ENCODE results near the gene DPH6.
"Not testable (repeated sequence)": the region's sequence is repeated elsewhere in the genome, so short reads cannot be mapped to it uniquely, and the experiment has no call there.

DPH6 gene

GRCh38 chr15:35427496-35427895, 118.5 kb downstream of the DPH6 start:
- no peaks in the 10 kb centered on the region for H3K36me3 ChIP-seq (ENCODE audit: control insufficient read depth, insufficient read depth, low read length)
- H3K4me3 ChIP-seq (ENCODE audit: insufficient read depth, low read depth, low read length) = no peak overlapping the region
- no peak overlapping the region for H3K27ac ChIP-seq (ENCODE audit: insufficient read depth, low read depth, low read length, poor library complexity, severe bottlenecking)
- no peaks in the 10 kb centered on the region for H3K4me1 ChIP-seq (ENCODE audit: control insufficient read depth, insufficient read depth, low read length)
- H3K27me3 ChIP-seq (ENCODE audit: control insufficient read depth, insufficient read depth, low read length, poor library complexity, severe bottlenecking) = no peaks in the 10 kb centered on the region
- no peaks in the 10 kb centered on the region for H3K9me3 ChIP-seq (ENCODE audit: control insufficient read depth, low read length)

- Histone ChIP-seq H3K4me1 (ENCODE audit: control insufficient read depth, insufficient read depth, low read length) (no peaks in the 10 kb centered on the region), H3K9me3 (ENCODE audit: control insufficient read depth, low read length) (no peaks in the 10 kb centered on the region), H3K27ac (ENCODE audit: insufficient read depth, low read depth, low read length, poor library complexity, severe bottlenecking) (no peak overlapping the region), H3K4me3 (ENCODE audit: insufficient read depth, low read depth, low read length) (no peak overlapping the region), H3K27me3 (ENCODE audit: control insufficient read depth, insufficient read depth, low read length, poor library complexity, severe bottlenecking) (no peaks in the 10 kb centered on the region), H3K36me3 (ENCODE audit: control insufficient read depth, insufficient read depth, low read length) (no peaks in the 10 kb centered on the region)
- 90 to 92% methylated on average over 3 of the region's 3 CpGs for WGBS, 2 experiments
Observed at GRCh38 chr15:35427091-35427490, 118.9 kb downstream of the DPH6 start.

- Histone ChIP-seq H3K27me3 (ENCODE audit: control insufficient read depth, insufficient read depth, low read length, poor library complexity, severe bottlenecking) (no peaks in the 10 kb centered on the region), H3K4me1 (ENCODE audit: control insufficient read depth, insufficient read depth, low read length) (no peaks in the 10 kb centered on the region), H3K4me3 (ENCODE audit: insufficient read depth, low read depth, low read length) (no peak overlapping the region), H3K27ac (ENCODE audit: insufficient read depth, low read depth, low read length, poor library complexity, severe bottlenecking) (no peak overlapping the region), H3K36me3 (ENCODE audit: control insufficient read depth, insufficient read depth, low read length) (no peaks in the 10 kb centered on the region), H3K9me3 (ENCODE audit: control insufficient read depth, low read length) (no peaks in the 10 kb centered on the region)
- 80% methylated on average over 1 of the region's 1 CpG; no CpG with 5 or more reads in 1 of the 2 experiments for WGBS, 2 experiments
Observed at GRCh38 chr15:35410775-35411174, 135.2 kb downstream of the DPH6 start.

GRCh38 chr15:35399901-35400300, 146.1 kb downstream of the DPH6 start:
- Histone ChIP-seq H3K36me3 (ENCODE audit: control insufficient read depth, insufficient read depth, low read length) (no peaks in the 10 kb centered on the region), H3K9me3 (ENCODE audit: control insufficient read depth, low read length) (no peaks in the 10 kb centered on the region), H3K27me3 (ENCODE audit: control insufficient read depth, insufficient read depth, low read length, poor library complexity, severe bottlenecking) (no peaks in the 10 kb centered on the region), H3K4me3 (ENCODE audit: insufficient read depth, low read depth, low read length) (no peak overlapping the region), H3K27ac (ENCODE audit: insufficient read depth, low read depth, low read length, poor library complexity, severe bottlenecking) (no peak overlapping the region), H3K4me1 (ENCODE audit: control insufficient read depth, insufficient read depth, low read length) (peaks cover 20% of the 10 kb centered on the region)
- WGBS, 2 experiments = 98 to 99% methylated on average over 2 to 3 of the region's 3 CpGs

- H3K9me3 ChIP-seq (ENCODE audit: control insufficient read depth, low read length) = no peaks in the 10 kb centered on the region
- no peaks in the 10 kb centered on the region for H3K27me3 ChIP-seq (ENCODE audit: control insufficient read depth, insufficient read depth, low read length, poor library complexity, severe bottlenecking)
- H3K4me1 ChIP-seq (ENCODE audit: control insufficient read depth, insufficient read depth, low read length) = peaks cover 20% of the 10 kb centered on the region
- no peak overlapping the region for H3K4me3 ChIP-seq (ENCODE audit: insufficient read depth, low read depth, low read length)
- no peak overlapping the region for H3K27ac ChIP-seq (ENCODE audit: insufficient read depth, low read depth, low read length, poor library complexity, severe bottlenecking)
- H3K36me3 ChIP-seq (ENCODE audit: control insufficient read depth, insufficient read depth, low read length) = no peaks in the 10 kb centered on the region
Observed at GRCh38 chr15:35397027-35397426, 148.9 kb downstream of the DPH6 start.

GRCh38 chr15:35394416-35394815, 151.5 kb downstream of the DPH6 start:
- Histone ChIP-seq H3K4me1 (ENCODE audit: control insufficient read depth, insufficient read depth, low read length) (peaks cover 20% of the 10 kb centered on the region), H3K4me3 (ENCODE audit: insufficient read depth, low read depth, low read length) (no peak overlapping the region), H3K27ac (ENCODE audit: insufficient read depth, low read depth, low read length, poor library complexity, severe bottlenecking) (no peak overlapping the region), H3K36me3 (ENCODE audit: control insufficient read depth, insufficient read depth, low read length) (no peaks in the 10 kb centered on the region), H3K27me3 (ENCODE audit: control insufficient read depth, insufficient read depth, low read length, poor library complexity, severe bottlenecking) (no peaks in the 10 kb centered on the region), H3K9me3 (ENCODE audit: control insufficient read depth, low read length) (no peaks in the 10 kb centered on the region)
- WGBS, 2 experiments = 75 to 96% methylated on average over 2 of the region's 2 CpGs

- 84 to 93% methylated on average over 2 of the region's 2 CpGs for WGBS, 2 experiments
- no peaks in the 10 kb centered on the region for H3K27me3 ChIP-seq (ENCODE audit: control insufficient read depth, insufficient read depth, low read length, poor library complexity, severe bottlenecking)
- H3K27ac ChIP-seq (ENCODE audit: insufficient read depth, low read depth, low read length, poor library complexity, severe bottlenecking) = no peak overlapping the region
- no peaks in the 10 kb centered on the region for H3K36me3 ChIP-seq (ENCODE audit: control insufficient read depth, insufficient read depth, low read length)
- H3K4me3 ChIP-seq (ENCODE audit: insufficient read depth, low read depth, low read length) = no peak overlapping the region
- H3K4me1 ChIP-seq (ENCODE audit: control insufficient read depth, insufficient read depth, low read length) = peaks cover 16% of the 10 kb centered on the region
- H3K9me3 ChIP-seq (ENCODE audit: control insufficient read depth, low read length) = no peaks in the 10 kb centered on the region
Observed at GRCh38 chr15:35393398-35393797, 152.6 kb downstream of the DPH6 start.

- H3K4me1 ChIP-seq (ENCODE audit: control insufficient read depth, insufficient read depth, low read length); H3K27me3 ChIP-seq (ENCODE audit: control insufficient read depth, insufficient read depth, low read length, poor library complexity, severe bottlenecking); H3K36me3 ChIP-seq (ENCODE audit: control insufficient read depth, insufficient read depth, low read length); H3K9me3 ChIP-seq (ENCODE audit: control insufficient read depth, low read length); H3K4me3 ChIP-seq (ENCODE audit: insufficient read depth, low read depth, low read length); H3K27ac ChIP-seq (ENCODE audit: insufficient read depth, low read depth, low read length, poor library complexity, severe bottlenecking): not testable (repeated sequence)
- 93 to 96% methylated on average over 18 of the region's 18 CpGs for WGBS, 2 experiments
Observed at GRCh38 chr15:35391408-35391984, 154.5 kb downstream of the DPH6 start.

GRCh38 chr15:35383506-35383905, 162.5 kb downstream of the DPH6 start:
- H3K4me1 ChIP-seq (ENCODE audit: control insufficient read depth, insufficient read depth, low read length) = no peaks in the 10 kb centered on the region
- 94 to 100% methylated on average over 2 of the region's 2 CpGs for WGBS, 2 experiments
- H3K4me3 ChIP-seq (ENCODE audit: insufficient read depth, low read depth, low read length) = no peak overlapping the region
- H3K9me3 ChIP-seq (ENCODE audit: control insufficient read depth, low read length) = no peaks in the 10 kb centered on the region
- H3K27me3 ChIP-seq (ENCODE audit: control insufficient read depth, insufficient read depth, low read length, poor library complexity, severe bottlenecking) = no peaks in the 10 kb centered on the region
- H3K36me3 ChIP-seq (ENCODE audit: control insufficient read depth, insufficient read depth, low read length) = no peaks in the 10 kb centered on the region
- no peak overlapping the region for H3K27ac ChIP-seq (ENCODE audit: insufficient read depth, low read depth, low read length, poor library complexity, severe bottlenecking)

- Histone ChIP-seq H3K27ac (ENCODE audit: insufficient read depth, low read depth, low read length, poor library complexity, severe bottlenecking) (no peak overlapping the region), H3K4me3 (ENCODE audit: insufficient read depth, low read depth, low read length) (no peak overlapping the region), H3K36me3 (ENCODE audit: control insufficient read depth, insufficient read depth, low read length) (no peaks in the 10 kb centered on the region), H3K27me3 (ENCODE audit: control insufficient read depth, insufficient read depth, low read length, poor library complexity, severe bottlenecking) (no peaks in the 10 kb centered on the region), H3K4me1 (ENCODE audit: control insufficient read depth, insufficient read depth, low read length) (no peaks in the 10 kb centered on the region), H3K9me3 (ENCODE audit: control insufficient read depth, low read length) (no peaks in the 10 kb centered on the region)
- 88 to 92% methylated on average over 3 of the region's 3 CpGs for WGBS, 2 experiments
Observed at GRCh38 chr15:35381328-35381727, 164.6 kb downstream of the DPH6 start.

- no peaks in the 10 kb centered on the region for H3K27me3 ChIP-seq (ENCODE audit: control insufficient read depth, insufficient read depth, low read length, poor library complexity, severe bottlenecking)
- no peaks in the 10 kb centered on the region for H3K36me3 ChIP-seq (ENCODE audit: control insufficient read depth, insufficient read depth, low read length)
- 67 to 76% methylated on average over 1 of the region's 1 CpG for WGBS, 2 experiments
- no peak overlapping the region for H3K4me3 ChIP-seq (ENCODE audit: insufficient read depth, low read depth, low read length)
- no peak overlapping the region for H3K27ac ChIP-seq (ENCODE audit: insufficient read depth, low read depth, low read length, poor library complexity, severe bottlenecking)
- H3K9me3 ChIP-seq (ENCODE audit: control insufficient read depth, low read length) = no peaks in the 10 kb centered on the region
- no peaks in the 10 kb centered on the region for H3K4me1 ChIP-seq (ENCODE audit: control insufficient read depth, insufficient read depth, low read length)
Observed at GRCh38 chr15:35379972-35380371, 166.0 kb downstream of the DPH6 start.
